H1 (cell line): ENCODE data around the gene SLC2A8.

Source experiments
- BRCA1 ChIP-seq: IDR thresholded peaks from 2 replicates; pipeline ENCODE4 v1.6.1; 2012; ENCODE audit warnings: low read depth, low read length, improper control_type of control experiment
- CEBPB ChIP-seq: IDR thresholded peaks from 2 replicates; pipeline ENCODE4 v1.6.1; 2012; ENCODE audit warnings: low read depth, low read length
- CTCF ChIP-seq, 3 experiments: IDR thresholded peaks; 1 replicate in 2 of 3; 2 replicates in 1 of 3; pipeline versions ENCODE4 v1.5.1 to v1.6.1; 2011; ENCODE audit warnings: low read length in 3 of 3, mild to moderate bottlenecking in 3 of 3, inconsistent platforms in 2 of 3, low read depth in 1 of 3, moderate library complexity in 1 of 3; ENCODE audit not compliant: insufficient read depth in 1 of 3; ENCODE audit errors: control extremely low read depth in 1 of 3
- JUND ChIP-seq: IDR thresholded peaks from 2 replicates; pipeline ENCODE4 v1.6.1; 2011; ENCODE audit warnings: mild to moderate bottlenecking, improper control_type of control experiment, low read length
- POLR2A ChIP-seq, 2 experiments: IDR thresholded peaks; 1 replicate in 1 of 2; 2 replicates in 1 of 2; pipeline ENCODE4 v1.6.1; 2011; ENCODE audit warnings: low read depth in 2 of 2, low read length in 2 of 2, mild to moderate bottlenecking in 2 of 2; ENCODE audit errors: control extremely low read depth in 1 of 2
- RFX5 ChIP-seq: IDR thresholded peaks from 2 replicates; pipeline ENCODE4 v1.6.1; 2011; ENCODE audit warnings: low read depth, low read length, improper control_type of control experiment, borderline replicate concordance

- no peak for TF ChIP-seq CEBPB
- TF ChIP-seq JUND: no peak
- TF ChIP-seq POLR2A (IDR thresholded peaks at IDR 0.05; ENCODE audit: control extremely low read depth in 1 of 2, low read depth in 2 of 2, low read length in 2 of 2): no peak
- TF ChIP-seq RFX5: no peak
- no peak for TF ChIP-seq BRCA1
- no peak for TF ChIP-seq CTCF (IDR thresholded peaks at IDR 0.05; ENCODE audit: control extremely low read depth in 1 of 3, insufficient read depth in 1 of 3, low read depth in 1 of 3, low read length in 3 of 3)
Observed at GRCh38 chr9:127351182-127352166, 45.5 kb upstream of the SLC2A8 start.
